IPS DF 19.7 (cell line): ENCODE measurements around the gene EPX.
"Not testable (repeated sequence)": the region's sequence is repeated elsewhere in the genome, so short reads cannot be mapped to it uniquely, and the experiment has no call there.

Source experiments
- DNase-seq: peaks from one replicate; pipeline ENCODE4 v3.0.0-alpha.2; 2013; ENCODE audit warnings: low read depth, low spot score

Gene EPX

GRCh38 chr17:58192612-58193011 lies at the start of gene EPX:
Gene EPX, plus strand, starts transcription at chr17:58192726. Its CDS starts 121 bp downstream, at chr17:58192847.
- DNase-seq = no peak

GRCh38 chr17:58143335-58143734 lies 49.2 kb upstream of the EPX start:
- not testable (repeated sequence) for DNase-seq

GRCh38 chr17:58144801-58145200 lies 47.7 kb upstream of the EPX start:
- DNase-seq = no peak

- DNase-seq = no peak
Measured at GRCh38 chr17:58147930-58148434, 44.5 kb upstream of the EPX start, which contains the start of gene OR4D1. Gene OR4D1, plus strand, starts transcription at chr17:58148384. Its CDS starts 6,770 bp downstream, at chr17:58155154.

GRCh38 chr17:58148609-58149008 lies 43.9 kb upstream of the EPX start:
- DNase-seq = no peak

- no peak for DNase-seq
Measured at GRCh38 chr17:58150394-58150793, 42.1 kb upstream of the EPX start.

- DNase-seq = no peak
Measured at GRCh38 chr17:58153046-58153445, 39.5 kb upstream of the EPX start.

- no peak for DNase-seq
Measured at GRCh38 chr17:58153671-58154070, 38.9 kb upstream of the EPX start.

- peak; percentile 50 for DNase-seq
Measured at GRCh38 chr17:58156839-58157803, 35.4 kb upstream of the EPX start.

GRCh38 chr17:58158181-58158580 lies 34.3 kb upstream of the EPX start:
- no peak for DNase-seq

- no peak for DNase-seq
Measured at GRCh38 chr17:58161566-58161965, 31.0 kb upstream of the EPX start.

- DNase-seq = no peak
Measured at GRCh38 chr17:58165981-58166380, 26.5 kb upstream of the EPX start.

- DNase-seq = no peak
Measured at GRCh38 chr17:58166682-58167081, 25.8 kb upstream of the EPX start, which contains the start of gene OR4D2. Gene OR4D2, plus strand, starts transcription at chr17:58166982. Its CDS starts 2,674 bp downstream, at chr17:58169656.

GRCh38 chr17:58170622-58171021 lies 21.9 kb upstream of the EPX start:
- no peak for DNase-seq

- DNase-seq = peak; percentile 70
Measured at GRCh38 chr17:58172369-58173071, 20.0 kb upstream of the EPX start.

GRCh38 chr17:58174871-58175270 lies 17.7 kb upstream of the EPX start:
- DNase-seq = no peak

- no peak for DNase-seq
Measured at GRCh38 chr17:58176200-58176599, 16.3 kb upstream of the EPX start.

GRCh38 chr17:58181796-58182195 lies 10.7 kb upstream of the EPX start:
- DNase-seq = no peak

GRCh38 chr17:58183514-58183913 lies 9.0 kb upstream of the EPX start:
- DNase-seq = no peak

GRCh38 chr17:58184308-58184985 lies 8.1 kb upstream of the EPX start:
- peak; percentile 35 for DNase-seq

GRCh38 chr17:58184986-58185761 lies 7.4 kb upstream of the EPX start:
- DNase-seq = no peak
